NCI-H128 (cell line): ENCODE measurements around the gene DEUP1.
A peak's percentile ranks its signal among the peaks of the same experiment; 100 is the strongest.
"Not testable (repeated sequence)": the region's sequence is repeated elsewhere in the genome, so short reads cannot be mapped to it uniquely, and the experiment has no call there.

ENCODE experiments used
- DNase-seq: peaks from one replicate; lab custom pipeline; 2025; ENCODE audit not compliant: unreplicated experiment; lab: John Stamatoyannopoulos, UW

The DEUP1 gene, protein sequence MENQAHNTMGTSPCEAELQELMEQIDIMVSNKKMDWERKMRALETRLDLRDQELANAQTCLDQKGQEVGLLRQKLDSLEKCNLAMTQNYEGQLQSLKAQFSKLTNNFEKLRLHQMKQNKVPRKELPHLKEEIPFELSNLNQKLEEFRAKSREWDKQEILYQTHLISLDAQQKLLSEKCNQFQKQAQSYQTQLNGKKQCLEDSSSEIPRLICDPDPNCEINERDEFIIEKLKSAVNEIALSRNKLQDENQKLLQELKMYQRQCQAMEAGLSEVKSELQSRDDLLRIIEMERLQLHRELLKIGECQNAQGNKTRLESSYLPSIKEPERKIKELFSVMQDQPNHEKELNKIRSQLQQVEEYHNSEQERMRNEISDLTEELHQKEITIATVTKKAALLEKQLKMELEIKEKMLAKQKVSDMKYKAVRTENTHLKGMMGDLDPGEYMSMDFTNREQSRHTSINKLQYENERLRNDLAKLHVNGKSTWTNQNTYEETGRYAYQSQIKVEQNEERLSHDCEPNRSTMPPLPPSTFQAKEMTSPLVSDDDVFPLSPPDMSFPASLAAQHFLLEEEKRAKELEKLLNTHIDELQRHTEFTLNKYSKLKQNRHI

DNA sequence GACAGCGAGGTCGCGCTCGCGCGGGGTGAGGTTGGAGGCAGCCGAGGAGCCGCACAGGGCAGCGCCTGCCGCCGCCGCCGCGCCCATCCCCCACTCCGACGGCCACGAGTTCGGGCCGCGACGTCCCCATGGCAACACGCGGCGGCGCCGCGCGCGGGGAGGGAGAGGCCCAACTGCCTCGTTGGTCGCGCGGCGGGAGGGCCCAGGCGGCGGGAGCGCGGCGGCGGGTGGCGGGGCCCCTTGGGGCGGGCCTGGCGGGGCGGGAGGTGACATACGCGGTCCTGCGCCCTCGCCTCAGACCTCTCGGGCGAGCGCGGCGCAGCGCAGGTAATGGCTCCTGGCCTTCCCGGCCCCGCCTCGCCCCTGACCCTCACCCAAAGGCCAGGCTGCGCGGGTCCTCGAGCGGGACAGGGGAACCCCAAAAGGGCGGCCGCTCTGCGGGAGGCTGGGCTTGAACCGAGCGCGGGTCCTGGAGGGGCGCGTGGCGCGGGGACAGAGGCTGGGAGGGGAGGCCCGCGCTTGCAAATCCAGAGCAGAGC, at the start of gene DEUP1:
Gene DEUP1, plus strand, starts transcription at position 297 of the 539 bp plus-strand sequence. CDS start 1,518 bp downstream, outside the sequence.
- peak; percentile 46 for DNase-seq

DNA sequence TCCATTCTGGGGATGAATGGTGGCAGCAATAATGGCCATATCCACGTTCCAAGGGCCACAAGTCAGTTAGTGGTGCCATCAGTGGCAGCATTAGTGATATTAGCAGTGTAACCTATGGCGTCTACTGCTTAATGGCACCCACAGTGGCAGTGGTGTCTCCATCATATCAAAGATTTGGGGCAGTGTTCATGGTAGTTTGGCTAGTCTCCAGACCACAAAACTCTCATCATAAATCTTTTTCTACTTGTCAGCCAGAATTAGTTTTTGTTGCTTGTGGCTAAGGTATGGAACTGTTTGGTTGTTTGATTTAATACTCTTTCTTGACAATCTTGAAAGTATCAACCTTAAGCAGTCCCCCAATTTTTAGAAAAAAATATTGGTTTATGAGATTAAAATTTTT, 45.1 kb upstream of the DEUP1 start:
- no peak for DNase-seq

DNA sequence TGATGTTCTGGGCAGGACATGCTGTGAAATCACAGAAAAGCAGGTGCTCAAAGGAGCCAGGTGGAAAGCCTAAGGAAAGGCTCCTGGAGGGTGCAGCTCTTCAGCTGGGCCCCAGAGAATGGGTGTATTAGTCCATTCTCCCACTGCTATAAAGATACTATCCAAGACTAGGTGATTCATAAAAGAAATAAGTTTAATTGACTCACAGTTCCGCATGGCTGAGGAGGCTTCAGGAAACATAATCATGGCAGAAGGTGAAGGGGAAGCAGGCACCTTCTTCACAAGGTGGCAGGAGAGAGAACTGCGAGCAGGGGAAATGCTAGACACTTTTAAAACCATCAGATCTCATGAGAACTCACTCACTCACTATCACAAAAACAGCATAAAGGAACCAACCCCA, 43.1 kb upstream of the DEUP1 start:
- no peak for DNase-seq

DNA sequence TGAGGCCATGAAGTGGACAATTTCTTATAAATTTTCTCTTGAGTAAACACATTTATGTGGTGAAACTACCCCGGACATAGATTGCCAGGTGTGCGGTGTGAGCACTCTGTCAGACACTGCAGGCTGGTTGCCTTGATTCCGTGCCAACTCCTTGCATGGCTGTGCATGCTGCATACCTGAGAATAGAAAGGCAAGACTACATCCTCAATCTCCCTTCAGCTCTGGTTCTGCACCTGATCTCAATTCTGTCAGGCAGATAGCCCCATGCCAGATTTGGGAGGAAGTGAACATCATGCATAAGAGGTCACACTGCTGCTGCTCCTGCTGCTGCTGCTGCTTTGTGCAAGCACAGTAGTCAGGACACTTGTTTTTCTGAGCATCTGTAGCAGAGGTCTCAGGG, 42.5 kb upstream of the DEUP1 start:
- DNase-seq, result peak; percentile 24

DNA sequence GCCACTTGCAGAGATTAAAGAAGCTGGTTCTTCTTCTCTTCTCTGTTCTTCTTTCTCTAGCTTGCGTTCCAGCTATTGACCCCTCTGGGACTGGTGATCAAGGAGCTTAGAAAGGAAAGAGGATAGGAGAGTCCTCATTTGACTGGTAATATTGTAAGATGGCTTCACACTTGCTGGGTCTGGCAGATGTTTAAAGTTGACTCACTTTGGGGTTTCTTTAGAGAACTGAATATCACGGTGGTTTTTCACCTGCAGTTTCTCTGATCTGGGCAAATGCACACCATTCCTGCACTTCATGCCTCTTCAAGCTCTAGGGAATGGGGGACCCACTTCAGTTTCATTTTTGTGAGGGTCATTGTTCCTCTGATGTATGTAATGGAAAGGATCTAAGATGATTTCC, 41.8 kb upstream of the DEUP1 start:
- no peak for DNase-seq

DNA sequence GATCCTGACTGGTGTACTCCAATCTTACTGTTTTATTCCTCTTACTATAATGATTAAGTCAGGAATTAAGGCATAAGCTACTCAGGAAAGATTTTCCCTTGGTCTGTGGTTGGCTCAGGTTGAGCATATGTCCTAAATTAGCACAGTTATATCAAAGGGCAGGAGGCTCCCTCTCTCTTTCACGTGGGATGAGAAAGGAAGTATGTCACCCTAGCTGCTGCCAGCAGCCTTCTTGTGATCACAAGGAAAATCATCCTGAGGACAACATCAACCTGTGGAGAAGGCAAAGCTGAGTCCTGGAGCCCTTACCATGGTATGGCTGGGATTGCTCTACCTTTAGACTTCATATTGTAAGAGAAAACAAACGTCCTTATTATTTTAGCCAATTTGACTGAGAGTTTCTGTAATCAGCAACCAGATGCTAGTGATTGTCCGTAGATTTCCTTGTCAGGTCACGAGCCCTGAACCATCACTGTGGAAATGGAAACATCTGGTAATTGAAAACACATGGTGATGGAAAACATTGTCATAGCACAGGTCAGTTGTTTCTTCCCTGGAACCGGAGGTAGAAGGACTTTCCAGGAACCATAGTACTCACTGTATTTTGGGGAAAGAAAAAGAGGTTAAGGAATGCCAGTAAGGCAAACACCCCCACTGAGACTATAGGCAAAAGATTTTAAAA, 40.6 kb upstream of the DEUP1 start:
- DNase-seq, result no peak

DNA sequence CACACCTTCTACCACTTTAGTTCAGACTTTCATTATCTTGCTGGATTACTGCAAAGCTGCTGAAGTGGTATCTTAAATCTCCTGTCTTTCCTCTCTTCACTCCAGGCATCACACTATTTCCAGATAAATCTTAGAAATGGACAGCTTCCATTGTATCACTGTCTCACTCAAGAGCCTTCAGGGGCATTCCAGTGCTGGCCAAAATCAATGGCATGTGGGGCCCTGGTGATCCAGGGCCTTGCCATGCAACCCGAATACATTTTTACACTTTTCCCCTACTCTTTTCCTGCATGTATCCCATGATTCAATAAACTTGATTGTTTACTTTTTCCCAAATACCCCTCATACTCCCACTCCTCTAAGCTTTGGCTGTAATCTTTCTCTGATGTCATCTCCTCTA, 39.4 kb upstream of the DEUP1 start:
- no peak for DNase-seq

DNA sequence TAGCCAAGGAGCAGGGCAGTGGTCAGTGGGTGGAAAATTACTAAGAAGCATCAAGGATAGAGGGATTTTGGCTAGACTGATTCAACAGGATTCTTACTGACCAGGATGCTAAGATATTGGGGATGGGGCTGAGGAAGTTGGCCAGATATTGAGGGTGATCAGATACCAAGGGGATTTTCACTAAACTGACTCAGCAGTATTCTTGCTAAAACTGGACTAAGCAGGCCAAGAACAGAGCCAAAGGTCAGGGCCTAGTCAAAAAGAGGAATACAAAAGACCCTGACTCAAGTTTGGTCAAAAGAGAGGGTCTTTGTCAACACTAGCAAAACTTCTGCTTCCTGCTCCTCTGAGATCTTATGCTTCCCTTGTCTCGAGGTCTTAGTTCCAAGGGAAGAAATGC, 38.6 kb upstream of the DEUP1 start:
- no peak for DNase-seq

DNA sequence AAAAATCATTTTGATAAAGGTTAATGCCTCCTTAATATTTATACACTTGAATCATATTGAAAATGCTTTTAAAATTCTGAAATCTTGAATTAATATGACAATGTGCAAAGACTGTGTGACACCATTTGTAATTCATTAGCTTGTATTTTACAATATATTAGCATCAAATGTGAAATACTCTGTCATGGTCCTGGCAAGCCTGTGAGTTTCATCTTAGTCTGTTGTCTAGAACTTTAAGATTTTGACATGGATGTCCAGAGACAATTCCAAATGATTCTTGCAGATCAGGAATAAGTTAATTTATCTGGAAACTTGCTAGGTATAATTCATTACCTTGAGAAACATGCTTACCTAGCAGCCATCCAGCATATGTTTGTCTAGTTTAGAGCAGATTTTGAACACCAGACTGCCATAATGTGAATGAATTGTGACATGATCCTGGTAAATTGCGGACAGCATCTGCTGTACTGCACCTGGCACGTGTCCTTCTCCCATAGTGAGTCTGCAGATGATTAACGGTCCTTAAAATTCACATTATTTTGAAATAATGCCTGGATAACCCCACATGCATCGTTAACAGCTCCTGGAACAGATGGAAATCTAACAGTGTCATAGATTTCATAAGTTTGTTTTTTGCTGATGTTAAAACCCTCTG, 34.5 kb upstream of the DEUP1 start:
- DNase-seq, result no peak

DNA sequence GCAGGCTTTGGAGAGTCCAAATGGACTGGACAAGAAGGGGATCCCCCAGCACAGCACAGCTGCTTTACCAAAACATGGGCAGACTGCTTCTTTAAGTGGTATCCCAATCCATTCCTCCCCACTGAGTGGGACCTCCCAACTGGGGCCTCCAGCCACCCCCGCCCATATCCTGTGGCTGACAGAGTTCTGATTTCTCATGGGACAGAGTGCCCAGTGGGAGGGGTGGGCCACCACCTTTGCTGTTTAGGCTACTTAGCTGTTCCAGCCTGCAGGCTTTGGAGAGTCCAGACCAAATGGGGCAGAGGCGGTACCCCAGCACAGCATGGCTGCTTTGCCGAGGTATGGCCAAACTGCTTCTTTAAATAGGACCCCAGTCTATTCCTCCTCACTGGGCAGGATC, 26.9 kb upstream of the DEUP1 start:
- DNase-seq, result no peak

DNA sequence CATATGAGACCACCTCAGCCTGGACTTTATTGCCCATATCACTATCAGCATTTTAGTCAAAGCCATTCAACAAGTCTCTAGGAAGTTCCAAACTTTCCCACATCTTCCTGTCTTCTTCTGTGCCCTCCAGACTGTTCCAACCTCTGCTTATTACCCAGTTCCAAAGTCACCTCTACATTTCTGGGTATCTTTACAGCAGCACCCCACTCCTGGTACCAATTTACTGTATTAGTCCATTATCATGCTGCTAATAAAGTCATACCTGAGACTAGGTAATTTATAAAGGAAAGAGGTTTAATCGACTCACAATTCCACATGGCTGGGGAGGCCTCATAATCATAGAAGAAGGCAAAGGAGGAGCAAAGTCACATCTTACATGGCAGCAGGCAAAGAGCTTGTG, 16.1 kb upstream of the DEUP1 start:
- DNase-seq, result not testable (repeated sequence)

DNA sequence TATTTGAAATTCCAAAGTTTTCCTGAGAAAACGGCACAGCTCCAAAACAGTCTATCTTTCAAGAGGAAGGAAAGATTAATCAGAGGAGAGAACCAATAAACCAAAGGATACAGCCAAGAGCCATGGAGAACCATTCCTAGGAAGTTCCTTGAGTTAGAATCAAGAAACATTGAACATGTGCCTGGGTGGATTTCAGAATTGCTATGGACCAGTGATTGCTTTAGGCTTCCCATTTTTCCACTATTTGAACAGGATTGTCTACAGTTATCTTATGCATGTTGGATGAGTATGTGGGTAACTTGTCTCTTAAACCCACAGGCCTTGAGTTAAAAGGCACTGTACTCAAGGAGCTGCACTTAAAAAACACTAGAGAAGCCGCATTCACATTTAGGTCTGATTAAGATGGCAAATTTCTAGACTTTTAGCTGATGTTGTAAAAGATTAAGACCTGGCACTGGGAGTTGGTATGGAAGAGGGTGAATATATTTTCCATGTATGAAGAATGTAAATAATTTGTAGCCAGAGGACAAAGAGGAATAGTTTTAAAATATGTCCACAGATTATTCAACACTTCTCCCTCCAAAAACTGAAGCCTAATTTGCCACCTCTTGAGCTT, 11.2 kb upstream of the DEUP1 start:
- no peak for DNase-seq

DNA sequence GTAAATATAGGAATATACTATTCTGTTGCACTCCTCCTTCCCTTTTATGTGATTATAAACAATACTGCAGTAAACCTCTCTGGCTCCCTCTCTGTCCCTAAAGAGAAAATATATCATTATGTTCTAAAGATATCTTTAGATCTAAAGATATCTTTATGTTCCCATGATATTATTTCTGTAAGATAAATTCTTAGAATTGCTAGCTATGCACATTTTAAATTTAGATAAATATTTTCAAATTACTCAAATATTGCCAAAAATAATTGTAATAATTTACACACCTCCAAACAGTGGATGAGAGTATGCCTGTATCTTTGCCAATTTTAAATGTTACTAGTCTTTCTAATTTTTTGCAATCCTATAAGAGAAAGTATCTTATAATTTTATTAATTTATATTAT, 10.3 kb upstream of the DEUP1 start:
- no peak for DNase-seq

DNA sequence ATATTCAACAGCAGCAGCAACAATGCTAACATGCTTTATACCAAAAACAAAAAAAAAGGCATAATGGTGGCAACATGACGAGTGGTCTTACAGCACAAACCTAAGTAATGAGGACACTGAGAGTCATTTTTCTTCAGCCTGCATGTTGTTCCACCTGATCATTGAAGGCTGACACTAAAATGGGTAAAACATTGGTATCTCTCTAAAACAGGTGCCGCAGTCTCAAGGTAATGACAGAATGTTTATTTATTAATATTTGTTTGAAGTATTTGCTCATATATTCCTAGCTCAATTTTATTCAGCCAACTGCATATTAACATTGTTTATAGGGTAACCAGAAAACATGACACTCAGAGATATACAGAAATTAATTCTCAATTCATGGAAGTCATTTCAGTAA, 8.3 kb upstream of the DEUP1 start:
- DNase-seq, result no peak

DNA sequence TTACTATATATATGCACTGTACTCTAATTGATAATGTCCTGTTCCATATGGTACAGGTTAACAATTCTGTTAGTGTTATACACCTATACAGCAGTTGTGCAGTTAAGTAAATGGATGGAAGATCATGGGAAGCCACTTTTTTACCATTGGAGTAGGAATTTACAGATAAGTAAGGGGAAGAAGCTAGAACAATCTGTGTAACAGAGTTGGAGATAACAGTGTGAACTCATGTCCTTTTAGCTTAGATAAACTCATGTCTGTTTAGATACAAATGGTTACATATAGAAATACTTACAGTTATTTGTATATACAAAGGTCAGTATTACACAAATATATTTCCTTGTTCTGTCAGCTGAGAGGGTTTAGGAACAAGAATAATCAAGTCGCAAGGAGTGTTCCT, 6.8 kb upstream of the DEUP1 start:
- DNase-seq, result no peak

DNA sequence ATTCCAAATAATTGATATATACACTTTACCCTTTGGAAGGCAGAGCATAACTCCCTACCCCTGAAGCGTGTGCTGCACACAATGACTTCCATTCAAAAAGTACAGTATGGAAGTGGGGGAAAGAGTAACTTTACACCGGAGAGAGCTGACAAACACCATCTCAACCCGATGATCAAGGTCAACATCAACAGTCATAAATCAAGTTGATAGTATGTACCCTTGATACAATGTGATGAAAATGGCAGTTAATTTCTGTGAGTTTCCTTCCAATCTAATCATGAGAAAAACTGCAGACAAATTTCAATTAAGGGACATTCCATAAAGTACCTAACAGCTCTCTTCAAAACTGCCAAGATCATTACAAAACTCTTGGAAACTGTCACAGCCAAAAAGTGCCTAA, 6.0 kb upstream of the DEUP1 start:
- DNase-seq, result no peak

DNA sequence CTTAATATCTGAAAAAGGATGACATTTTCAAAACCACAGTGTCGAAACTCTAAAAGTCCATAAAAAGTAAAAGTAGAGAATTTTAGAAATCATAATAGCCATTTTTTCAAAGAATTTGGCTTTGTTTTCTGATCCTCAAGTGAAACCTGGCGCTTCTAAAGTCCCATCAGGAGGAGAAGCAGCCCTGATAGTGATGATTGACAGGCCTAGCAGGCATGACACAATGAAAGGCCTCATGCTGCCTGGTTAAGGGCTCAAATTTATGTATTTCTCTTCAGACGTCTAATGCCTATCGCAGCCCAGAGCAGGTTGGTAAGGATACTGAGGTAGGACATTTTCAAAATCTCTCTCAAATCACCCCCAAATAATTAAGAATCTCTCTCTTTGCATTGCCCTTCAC, 3.9 kb upstream of the DEUP1 start:
- no peak for DNase-seq

DNA sequence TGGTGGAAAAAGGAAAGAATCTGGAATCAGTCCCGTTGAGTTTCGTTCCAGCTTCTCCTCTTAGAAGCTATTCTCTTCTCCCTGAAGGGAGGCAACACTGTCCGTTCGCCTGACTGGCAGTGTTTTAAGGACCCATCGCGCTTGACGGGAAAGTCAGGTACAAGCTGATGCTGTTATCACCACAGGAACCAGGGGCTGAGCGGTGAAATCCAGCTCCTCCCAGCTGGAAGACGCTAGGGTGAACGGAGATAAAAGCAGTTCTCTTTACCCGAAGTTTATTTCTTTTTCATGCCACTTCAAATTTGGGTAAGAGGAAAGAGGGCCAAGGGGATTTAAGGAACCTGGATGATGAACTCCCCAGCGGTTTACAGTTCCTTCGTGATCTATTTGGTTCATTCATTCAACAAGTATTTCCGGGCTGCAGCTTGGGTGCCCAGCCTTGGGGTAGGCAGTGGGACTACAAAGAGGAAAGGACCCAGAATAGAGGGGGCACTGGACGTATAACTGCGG, 551 bp upstream of the DEUP1 start:
- no peak for DNase-seq

DNA sequence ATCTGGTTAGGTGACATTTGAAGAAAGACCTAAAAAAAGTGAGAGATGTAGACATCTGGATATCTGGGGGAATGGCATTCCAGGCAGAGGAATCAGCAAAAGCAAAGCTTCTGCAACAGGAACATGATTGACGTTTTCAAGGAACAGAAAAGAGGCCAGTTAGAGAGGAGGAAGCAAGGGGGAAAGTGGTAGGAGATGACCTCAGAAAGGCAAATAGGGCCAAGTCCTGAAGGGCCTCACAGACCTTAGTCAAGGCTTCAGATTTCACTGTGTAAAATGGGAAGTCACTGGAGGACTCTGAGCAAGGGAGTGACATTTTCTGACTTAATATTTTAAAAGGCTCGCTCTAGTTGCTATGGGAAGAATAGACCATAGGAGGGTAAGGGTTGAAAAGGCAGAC, 9.7 kb downstream of the DEUP1 start:
- no peak for DNase-seq

DNA sequence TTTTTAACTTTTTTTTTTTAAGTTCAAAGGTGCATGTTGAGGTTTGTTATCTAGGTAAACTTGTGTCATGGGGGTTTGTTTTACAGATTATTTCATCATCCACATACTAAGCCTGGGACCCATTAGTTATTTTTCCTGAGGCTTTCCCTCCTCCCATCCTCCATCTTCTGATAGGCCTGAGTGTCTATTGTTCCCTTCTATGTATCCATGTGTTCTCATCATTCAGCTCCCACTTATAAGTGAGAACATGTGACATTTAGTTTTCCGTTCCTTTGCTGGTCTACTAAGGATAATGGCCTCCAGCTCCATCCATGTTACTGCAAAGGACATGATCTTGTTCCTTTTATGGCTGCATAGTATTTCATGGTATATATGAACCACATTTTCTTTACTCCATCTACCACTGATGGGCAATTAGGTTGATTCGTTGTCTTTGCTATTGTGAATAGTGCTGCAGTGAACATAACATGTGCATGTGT, 14.4 kb downstream of the DEUP1 start:
- no peak for DNase-seq

DNA sequence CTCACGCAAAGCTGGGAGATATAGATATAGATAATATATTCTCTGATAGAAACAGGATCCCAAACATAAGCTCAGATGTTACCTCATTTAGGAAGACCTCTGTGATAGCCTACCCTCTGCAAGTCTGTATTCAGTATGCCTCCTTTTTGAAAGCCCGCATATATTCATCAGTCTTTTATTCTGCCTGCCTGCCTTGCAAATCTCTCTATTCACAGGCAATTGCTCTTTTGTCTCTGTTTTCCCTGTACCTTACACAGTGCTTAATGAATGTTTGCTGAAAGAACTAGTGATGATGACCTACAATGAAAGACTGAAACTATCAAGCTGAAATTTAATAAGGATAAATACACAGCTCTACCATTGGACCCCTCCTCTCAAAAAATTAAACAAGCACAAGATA, 18.4 kb downstream of the DEUP1 start:
- no peak for DNase-seq
